ENCODE measurements around the gene WDR82. TPM values are rescaled to one million over a fixed set of nuclear protein-coding genes. Genes with fewer than 3 reads are reported as not detected.

Gene WDR82
- total and polyA plus RNA-seq, 2 of the 8 experiments (the other 6 are each of a cell fraction or from before 2014, with no cell fraction given): 33.5 to 82.7 TPM

DNA sequence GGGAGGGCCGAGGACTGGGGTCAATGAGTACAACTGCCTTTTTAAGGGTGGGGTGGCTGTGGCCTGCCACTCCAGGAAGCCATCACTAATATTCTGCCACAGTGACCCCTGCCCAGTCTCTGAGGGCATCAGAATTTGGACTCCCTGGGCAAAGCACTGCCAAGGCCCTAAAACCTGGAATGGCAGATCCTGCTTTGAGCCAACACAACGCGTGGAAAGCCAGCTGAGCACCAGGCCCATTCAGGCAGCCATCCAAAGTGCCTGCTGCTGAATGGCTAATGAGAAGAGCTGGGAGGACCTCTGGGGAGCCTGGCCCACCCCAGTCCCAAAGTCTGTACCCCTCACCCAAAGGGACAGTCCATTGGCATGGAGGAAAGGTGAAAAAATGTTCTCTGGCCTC is 44.5 kb downstream of the WDR82 start (continued):
- no peak for TF ChIP-seq RFX5 (IDR thresholded peaks at IDR 0.05; ENCODE audit: borderline replicate concordance, low read depth, low read length)
- TF ChIP-seq CTBP2 (IDR thresholded peaks at IDR 0.05; ENCODE audit: borderline replicate concordance, insufficient read depth, insufficient read length, low read length): no peak
